Lung (tissue), 12 donors: ENCODE results near the gene ADCY2. TPM values are rescaled to one million over a fixed set of nuclear protein-coding genes. Genes with fewer than 3 reads are reported as not detected.

ENCODE experiments used
- ATAC-seq: fragments of 200-7000 bp; cut with Tn5 transposase; one replicate; pipeline ENCODE4 v1.9.1; 2020; ENCODE audit warnings: moderate number of reproducible peaks; ENCODE audit not compliant: insufficient read depth, low FRiP score
- DNase-seq, 3 donors: peaks; one replicate each; pipeline ENCODE4 v3.0.0-alpha.2; 2013 to 2017
- H3K27ac ChIP-seq, 2 donors: one replicate each; pipeline ENCODE4 v1.5.1; 2013; ENCODE audit warnings: mild to moderate bottlenecking in 2 of 2, moderate library complexity in 2 of 2, control low read depth in 1 of 2, inconsistent platforms in 1 of 2, low read depth in 1 of 2, low read length in 1 of 2
- H3K27me3 ChIP-seq, 3 donors: one replicate each; pipeline ENCODE4 v1.5.1; 2013; ENCODE audit warnings: low read length in 2 of 3; ENCODE audit not compliant: control insufficient read depth in 3 of 3, insufficient read depth in 3 of 3
- H3K36me3 ChIP-seq, 4 donors: one replicate each; pipeline ENCODE4 v1.5.1; 2013; ENCODE audit warnings: low read length in 4 of 4, mild to moderate bottlenecking in 1 of 4, moderate library complexity in 1 of 4; ENCODE audit not compliant: control insufficient read depth in 4 of 4, insufficient read depth in 4 of 4
- H3K4me1 ChIP-seq, 5 donors: one replicate each; pipeline ENCODE4 v1.5.1; 2013; ENCODE audit warnings: low read length in 5 of 5, mild to moderate bottlenecking in 2 of 5, moderate library complexity in 1 of 5; ENCODE audit not compliant: control insufficient read depth in 5 of 5, insufficient read depth in 5 of 5
- H3K4me3 ChIP-seq: one replicate; pipeline ENCODE4 v1.5.1; 2013; ENCODE audit warnings: mild to moderate bottlenecking, control low read depth, moderate library complexity
- H3K9ac ChIP-seq, 2 donors: one replicate each; pipeline ENCODE4 v1.5.1; 2013; ENCODE audit warnings: low read length in 2 of 2, control low read depth in 1 of 2; ENCODE audit not compliant: insufficient read depth in 1 of 2
- H3K9me3 ChIP-seq, 4 donors: one replicate each; pipeline ENCODE4 v1.5.1; 2013; ENCODE audit warnings: low read length in 3 of 4, mild to moderate bottlenecking in 1 of 4, moderate library complexity in 1 of 4; ENCODE audit not compliant: control insufficient read depth in 4 of 4, insufficient read depth in 3 of 4
- CTCF ChIP-seq: IDR thresholded peaks from 2 replicates; pipeline ENCODE4 v1.5.1; 2012; ENCODE audit warnings: mild to moderate bottlenecking; ENCODE audit errors: control extremely low read depth, extremely low read depth
- WGBS, 2 donors: extraction: QIAGEN DNeasy Blood & Tissue Kit; methylation state at CpG; one replicate each; pipeline ENCODE4 v1.1.7; 2013; 5-methylcytosine and 5-hydroxymethylcytosine counted together
- polyA plus RNA-seq, 2 donors: library from polyadenylated mRNA; stranded (reverse); fragments of 200-250 nt; gene quantifications; one replicate each; pipeline ENCODE4 v1.2.1, GENCODE V29; 2013
- total RNA-seq, 2 donors: library from RNA; depleted of rRNA in 1 of 2; stranded (reverse); fragments of >200 nt in 1 of 2; gene quantifications; one replicate each; pipeline ENCODE4 v1.2.1, GENCODE V29; 2014 to 2021
- donor health status: control.
- donor health status: control.
- donor health status: Bipolar disorder and iron deficiency.
- donor health status: healthy.
- donor health status: DM: yes; HTN: yes; CAD: no.

ADCY2 gene
- total and polyA plus RNA-seq, 4 donors = 0.10 to 3.5 (median 0.84) TPM

- H3K4me1 ChIP-seq = no peaks in the 10 kb centered on the region
- no peaks in the 10 kb centered on the region for H3K27me3 ChIP-seq
- no peak overlapping the region for H3K9ac ChIP-seq
- DNase-seq (no peak), ATAC-seq (no peak)
- no peaks in the 10 kb centered on the region for H3K36me3 ChIP-seq
- 66 to 86% methylated on average over 6 of the region's 6 CpGs for WGBS, 2 donors
- no peak for TF ChIP-seq CTCF
- no peak overlapping the region for H3K4me3 ChIP-seq
- no peaks in the 10 kb centered on the region for H3K9me3 ChIP-seq
- no peak overlapping the region for H3K27ac ChIP-seq
Observed at GRCh38 chr5:7597059-7597642, 201.2 kb downstream of the ADCY2 start.

- H3K27me3 ChIP-seq = no peaks in the 10 kb centered on the region
- H3K36me3 ChIP-seq = no peaks in the 10 kb centered on the region
- no peaks in the 10 kb centered on the region for H3K4me1 ChIP-seq
- TF ChIP-seq CTCF = no peak
- DNase-seq (no peak), ATAC-seq (no peak)
- H3K4me3 ChIP-seq = no peak overlapping the region
- 67 to 72% methylated on average over 4 of the region's 4 CpGs for WGBS, 2 donors
- H3K9me3 ChIP-seq = peaks cover 0 to 2% (median 1%) of the 10 kb centered on the region in 4 donors
- no peak overlapping the region for H3K27ac ChIP-seq
- no peak overlapping the region for H3K9ac ChIP-seq
Observed at GRCh38 chr5:7606840-7607465, 211.0 kb downstream of the ADCY2 start.

GRCh38 chr5:7608772-7609171, 212.8 kb downstream of the ADCY2 start:
- no peak for ATAC-seq

More at GRCh38 chr5:7608772-7609171, 212.8 kb downstream of the ADCY2 start:
- no peaks in the 10 kb centered on the region for H3K36me3 ChIP-seq
- peaks cover 0 to 6% (median 0%) of the 10 kb centered on the region in 4 donors for H3K9me3 ChIP-seq
- no peaks in the 10 kb centered on the region for H3K4me1 ChIP-seq
- no peak overlapping the region for H3K27ac ChIP-seq
- no peak for DNase-seq
- no peak overlapping the region for H3K4me3 ChIP-seq
- no peak overlapping the region for H3K9ac ChIP-seq
- H3K27me3 ChIP-seq = no peaks in the 10 kb centered on the region
- no peak for TF ChIP-seq CTCF
